GM10847 (cell line): Measurements from ENCODE around the gene ADARB1.

Experiments
- POLR2A ChIP-seq: IDR thresholded peaks from 2 replicates; pipeline ENCODE4 v1.6.1; 2011; ENCODE audit not compliant: insufficient read length; ENCODE audit errors: extremely low read depth

The ADARB1 gene

GRCh38 chr21:45074818-45075595 is 627 bp downstream of the ADARB1 start:
- no peak for TF ChIP-seq POLR2A

GRCh38 chr21:45075596-45076244 is 1.3 kb downstream of the ADARB1 start:
- TF ChIP-seq POLR2A = no peak

GRCh38 chr21:45076245-45076711 is 1.9 kb downstream of the ADARB1 start:
- no peak for TF ChIP-seq POLR2A

GRCh38 chr21:45078371-45078770 is 4.0 kb downstream of the ADARB1 start:
- TF ChIP-seq POLR2A = no peak

GRCh38 chr21:45078877-45079281 is 4.5 kb downstream of the ADARB1 start:
- no peak for TF ChIP-seq POLR2A

- no peak for TF ChIP-seq POLR2A
These were observed 5.0 kb downstream of the ADARB1 start for GRCh38 chr21:45079351-45079750.

DNA sequence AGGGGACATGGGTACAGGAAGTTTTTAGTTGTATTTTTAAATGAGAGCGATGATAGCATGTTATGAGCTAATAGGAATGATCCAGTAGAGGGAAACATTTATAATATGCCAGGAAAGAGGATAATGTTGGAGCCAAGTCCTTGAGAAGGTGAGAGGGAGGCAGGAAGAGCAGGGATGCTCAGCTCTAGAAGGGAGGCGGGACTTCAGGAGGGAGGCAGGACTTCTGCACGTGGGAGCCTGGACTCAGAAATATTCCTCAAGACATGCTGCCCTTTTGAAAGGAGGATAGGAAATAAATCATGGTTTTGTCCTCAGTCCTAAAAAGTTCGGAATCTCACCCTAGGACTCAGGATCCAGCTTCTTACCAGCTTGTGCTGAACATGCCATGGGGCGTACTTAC is 5.9 kb downstream of the ADARB1 start:
- TF ChIP-seq POLR2A = no peak

DNA sequence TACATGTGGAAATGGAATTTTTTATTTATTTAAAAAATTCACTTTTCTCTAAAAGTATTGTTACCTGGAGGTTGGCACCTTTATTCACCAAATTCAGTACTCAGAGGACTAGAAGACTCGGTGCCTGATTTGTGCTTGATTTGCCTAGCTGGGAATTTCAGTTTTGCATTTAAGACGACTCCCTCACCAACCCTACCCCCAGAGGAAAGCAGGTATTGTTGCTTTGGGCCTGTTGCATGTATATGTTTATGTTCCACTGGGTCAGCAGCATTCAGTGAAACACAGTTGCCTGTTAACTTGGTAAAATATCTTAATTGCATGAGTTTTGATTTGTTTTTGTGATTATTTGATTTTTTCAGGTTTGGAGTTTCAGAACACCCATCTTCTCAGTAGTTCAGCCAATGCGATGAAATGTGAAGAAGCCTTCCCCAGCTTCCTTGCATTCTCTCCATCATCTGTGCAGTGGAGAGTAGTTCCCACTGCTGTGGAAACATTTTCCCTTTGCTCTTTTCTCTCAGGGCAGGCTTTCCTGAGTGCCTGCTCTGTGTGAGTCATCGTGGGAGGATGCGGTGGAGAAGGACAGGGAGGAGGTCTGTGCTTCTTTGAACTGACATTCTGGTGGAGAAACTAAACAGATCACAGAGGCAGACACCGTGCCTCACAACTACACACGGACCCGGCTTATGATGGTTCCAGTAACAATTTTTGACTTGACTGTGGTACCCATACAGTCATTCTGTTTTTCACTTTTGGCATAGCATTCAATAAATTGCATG is 6.4 kb downstream of the ADARB1 start:
- no peak for TF ChIP-seq POLR2A

DNA sequence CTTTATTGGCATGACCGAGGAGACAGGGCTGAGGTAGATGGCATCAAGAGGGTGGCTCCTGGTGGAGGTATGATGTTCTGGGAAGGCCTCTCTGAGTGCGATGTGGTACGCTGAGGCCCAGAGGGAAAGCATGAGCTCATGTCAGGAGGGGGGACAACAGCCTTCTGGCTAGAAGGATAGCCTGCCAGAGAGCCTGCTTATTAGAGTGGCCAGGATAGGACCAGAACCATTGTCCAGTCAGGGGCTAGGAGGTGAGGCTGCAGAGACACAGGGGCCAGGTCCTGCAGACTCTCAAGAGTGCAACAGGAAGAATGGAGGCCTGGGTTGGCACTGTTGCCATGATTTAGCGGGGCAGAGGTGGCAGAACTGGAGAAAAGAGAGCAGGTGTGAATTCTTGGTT is 7.3 kb downstream of the ADARB1 start:
- TF ChIP-seq POLR2A = no peak

DNA sequence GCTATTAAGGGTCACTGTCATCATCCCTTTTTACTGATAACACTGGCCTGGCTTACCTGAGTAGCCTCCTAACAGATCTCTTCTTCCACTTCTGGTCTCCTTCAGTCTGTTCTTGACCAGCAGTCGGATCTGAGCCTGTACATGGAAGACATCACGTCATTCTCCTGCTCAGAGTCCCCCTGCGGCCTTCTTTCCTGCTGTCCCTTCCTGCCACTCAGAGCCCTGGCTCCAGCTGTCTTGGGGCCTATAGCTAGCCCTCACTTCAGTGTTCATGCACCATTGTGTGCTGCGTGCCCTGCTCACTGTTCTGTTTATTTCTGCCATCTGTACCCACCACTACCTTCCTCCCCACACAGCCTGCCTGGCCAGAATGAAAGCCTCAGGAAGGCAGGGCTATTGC is 8.4 kb downstream of the ADARB1 start:
- no peak for TF ChIP-seq POLR2A

- no peak for TF ChIP-seq POLR2A
These were observed 9.7 kb downstream of the ADARB1 start for GRCh38 chr21:45084121-45084520.

DNA sequence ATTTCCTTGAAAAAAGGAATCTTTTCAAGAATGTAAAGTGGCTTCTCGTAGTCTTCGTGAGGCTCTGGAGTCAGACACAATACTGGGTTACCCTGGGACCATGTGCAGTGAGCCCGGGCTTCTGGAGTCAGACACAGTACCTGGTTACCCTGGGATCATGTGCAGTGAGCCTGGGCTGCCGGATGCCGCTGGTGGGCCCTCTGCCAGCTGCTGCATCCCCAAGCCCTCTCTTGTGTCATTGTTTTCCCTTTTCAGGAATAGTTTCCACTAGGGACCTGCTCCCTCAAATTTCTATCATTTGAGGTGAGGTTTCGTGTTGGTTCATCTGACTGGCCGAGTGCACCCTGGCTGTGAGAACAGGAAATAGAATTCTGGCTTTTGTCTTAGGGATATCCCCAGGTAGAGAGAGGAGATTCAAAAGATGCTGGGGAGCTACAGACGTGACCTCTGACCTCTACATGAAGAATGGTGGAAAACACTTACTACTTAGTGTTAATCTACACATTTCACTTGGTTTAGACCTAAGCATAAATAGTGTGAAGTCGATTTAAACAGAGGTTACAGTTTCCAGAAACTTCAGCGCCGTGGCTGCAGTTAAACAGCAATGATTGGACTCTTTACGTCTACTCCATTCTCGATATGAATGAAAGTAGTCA is 10.6 kb downstream of the ADARB1 start:
- no peak for TF ChIP-seq POLR2A

DNA sequence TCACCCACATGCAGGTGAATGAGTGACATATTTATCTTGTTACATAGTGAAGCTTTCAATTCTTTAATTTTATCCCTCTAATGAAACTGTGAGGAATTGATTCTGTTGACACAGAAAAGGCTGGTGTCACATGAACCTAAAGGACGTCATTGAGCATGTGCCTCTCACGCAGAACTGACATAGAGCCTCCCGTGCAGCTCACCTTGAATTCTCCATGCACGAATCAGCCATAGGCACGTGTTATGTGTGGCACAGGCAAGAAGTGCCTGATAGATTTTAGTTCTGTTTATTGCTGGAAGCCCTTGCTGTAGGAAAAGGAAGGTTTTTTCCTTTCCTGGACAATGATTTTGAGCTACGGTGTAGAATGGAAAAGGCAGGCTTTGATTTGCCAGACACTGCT is 11.3 kb downstream of the ADARB1 start:
- TF ChIP-seq POLR2A = no peak

DNA sequence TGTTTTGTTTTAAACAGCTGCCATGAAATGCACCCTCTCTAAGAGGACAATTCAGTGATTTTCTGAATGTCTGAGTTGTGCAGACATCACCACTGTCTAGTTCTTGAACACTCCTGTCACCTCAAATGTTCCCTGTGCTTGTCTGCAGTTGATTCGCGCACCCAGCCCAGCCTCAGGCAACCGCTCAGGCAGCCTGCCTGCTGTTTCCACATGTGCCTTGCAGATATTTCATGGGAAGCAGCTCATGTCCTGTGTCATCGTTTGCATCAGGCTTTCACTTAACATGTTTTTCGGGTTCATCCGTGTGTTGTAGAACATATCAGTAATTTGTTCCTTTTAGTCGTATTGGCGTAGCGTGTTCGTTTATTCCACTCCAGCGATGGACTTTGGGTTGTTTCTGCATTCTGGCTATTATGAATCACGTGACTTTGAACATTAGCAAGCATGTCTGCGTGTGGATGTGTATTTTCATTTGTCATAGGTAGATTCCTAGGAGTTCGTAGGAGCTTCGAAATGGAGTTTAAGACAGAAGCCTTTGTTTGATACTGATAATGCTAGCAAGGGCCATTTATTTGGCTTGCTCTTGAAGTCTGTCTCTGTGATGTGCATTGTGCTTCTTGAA is 12.1 kb downstream of the ADARB1 start:
- no peak for TF ChIP-seq POLR2A
